Natural killer cell (primary cell): ENCODE data around the gene BMERB1. TPM values are rescaled to one million over a fixed set of nuclear protein-coding genes. Genes with fewer than 3 reads are reported as not detected.

Experiments
- ATAC-seq, 3 donors: fragments of 150-1000 bp in 2 of 3; fragments of 200-7000 bp in 1 of 3; cut with Tn5 transposase; 1 replicate in 1 of 3; 2 replicates in 2 of 3; pipeline ENCODE4 v1.10.0; 2021; ENCODE audit warnings: mild to moderate bottlenecking in 2 of 3, moderate library complexity in 2 of 3
- DNase-seq, 2 donors: peaks; one replicate each; pipeline versions ENCODE4 v3.0.0 to v3.0.0-alpha.2; 2013 to 2021; ENCODE audit warnings: mixed read lengths in 1 of 2
- H3K27ac ChIP-seq: one replicate; pipeline ENCODE4 v1.5.1; 2013; ENCODE audit warnings: mild to moderate bottlenecking, low read length
- H3K27me3 ChIP-seq: one replicate; pipeline ENCODE4 v1.6.1; 2013; ENCODE audit warnings: low read length; ENCODE audit not compliant: control insufficient read depth, insufficient read depth
- H3K36me3 ChIP-seq: one replicate; pipeline ENCODE4 v1.6.1; 2013; ENCODE audit warnings: low read length; ENCODE audit not compliant: control insufficient read depth, insufficient read depth
- H3K4me1 ChIP-seq: one replicate; pipeline ENCODE4 v1.6.1; 2013; ENCODE audit warnings: low read length; ENCODE audit not compliant: control insufficient read depth, insufficient read depth
- H3K4me3 ChIP-seq: one replicate; pipeline ENCODE4 v1.5.1; 2013; ENCODE audit warnings: low read length
- H3K9me3 ChIP-seq: one replicate; pipeline ENCODE4 v1.6.1; 2013; ENCODE audit warnings: low read length; ENCODE audit not compliant: control insufficient read depth, insufficient read depth
- H3K27ac Mint-ChIP-seq, 2 donors: one replicate each; pipeline ENCODE4 v1.8.0; 2022; ENCODE audit warnings: mild to moderate bottlenecking in 2 of 2, mixed read lengths in 2 of 2, moderate library complexity in 1 of 2
- H3K27me3 Mint-ChIP-seq, 2 donors: one replicate each; pipeline ENCODE4 v1.8.0; 2022; ENCODE audit warnings: low read depth in 2 of 2, mixed read lengths in 2 of 2
- H3K36me3 Mint-ChIP-seq: one replicate; pipeline ENCODE4 v1.8.0; 2022; ENCODE audit warnings: mixed read lengths
- H3K4me1 Mint-ChIP-seq, 2 donors: one replicate each; pipeline ENCODE4 v1.8.0; 2022; ENCODE audit warnings: mixed read lengths in 2 of 2
- H3K4me3 Mint-ChIP-seq: one replicate; pipeline ENCODE4 v1.8.0; 2022; ENCODE audit warnings: mild to moderate bottlenecking, moderate library complexity, mixed read lengths
- H3K9me3 Mint-ChIP-seq, 2 donors: one replicate each; pipeline ENCODE4 v1.8.0; 2022; ENCODE audit warnings: mixed read lengths in 2 of 2
- WGBS: methylation state at CpG from one replicate; pipeline ENCODE4 v1.1.7; 2013; ENCODE audit warnings: missing lambda C conversion rate; ENCODE audit not compliant: insufficient coverage; 5-methylcytosine and 5-hydroxymethylcytosine counted together
- intact Hi-C: fragments of 100-400 bp; cut with micrococcal nuclease; formaldehyde crosslinking; loops from one replicate; pipeline ENCODE4 v1.14.2; 2022
- total RNA-seq, 4 donors: library from RNA; stranded (reverse); fragments of 120-200 nt in 1 of 4; gene quantifications; one replicate each; pipeline versions ENCODE4 v1.2.3 to v1.2.4, GENCODE V29; 2013 to 2022
- TF ChIP-seq, protein P1 (sequence below): fragments of 200-600 bp; IDR thresholded peaks from one replicate; pipeline ENCODE4 v1.8.0; 2022; ENCODE audit warnings: antibody characterized with exemption

Gene BMERB1
- total RNA-seq, 3 donors from 2014 or later (not counting 1 experiment from before 2014, with no cell fraction given) = 3.7 to 6.7 (median 4.5) TPM

DNA sequence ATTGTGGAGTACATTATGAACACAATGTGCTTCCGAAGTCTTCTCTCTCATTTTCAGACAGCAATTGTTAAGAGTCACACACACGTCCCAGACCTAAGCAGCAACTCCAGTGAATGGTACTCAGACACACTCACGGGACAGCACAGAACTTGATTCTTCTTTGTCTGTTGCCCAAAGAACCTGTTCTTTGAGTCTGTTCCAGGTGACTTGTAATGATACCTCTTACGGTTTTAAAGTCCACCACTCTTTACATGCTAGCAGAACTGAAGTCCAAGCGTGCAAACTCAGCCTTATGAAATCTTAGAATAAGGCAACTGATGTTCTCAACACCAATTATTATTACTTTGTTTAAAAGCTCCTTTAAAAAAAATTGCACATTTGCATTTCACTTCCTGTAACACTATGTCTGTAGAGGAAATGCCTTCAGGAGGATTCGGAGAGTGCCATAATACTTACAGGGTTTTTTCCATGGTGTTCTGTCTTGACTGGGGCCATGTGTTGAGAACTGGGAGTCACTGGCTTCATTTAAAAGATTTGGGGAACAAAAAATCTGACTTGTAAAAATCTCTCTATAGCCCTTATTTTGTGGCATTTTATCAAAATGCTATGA is 160.4 kb downstream of the BMERB1 start:
- TF ChIP-seq, protein P1, sequence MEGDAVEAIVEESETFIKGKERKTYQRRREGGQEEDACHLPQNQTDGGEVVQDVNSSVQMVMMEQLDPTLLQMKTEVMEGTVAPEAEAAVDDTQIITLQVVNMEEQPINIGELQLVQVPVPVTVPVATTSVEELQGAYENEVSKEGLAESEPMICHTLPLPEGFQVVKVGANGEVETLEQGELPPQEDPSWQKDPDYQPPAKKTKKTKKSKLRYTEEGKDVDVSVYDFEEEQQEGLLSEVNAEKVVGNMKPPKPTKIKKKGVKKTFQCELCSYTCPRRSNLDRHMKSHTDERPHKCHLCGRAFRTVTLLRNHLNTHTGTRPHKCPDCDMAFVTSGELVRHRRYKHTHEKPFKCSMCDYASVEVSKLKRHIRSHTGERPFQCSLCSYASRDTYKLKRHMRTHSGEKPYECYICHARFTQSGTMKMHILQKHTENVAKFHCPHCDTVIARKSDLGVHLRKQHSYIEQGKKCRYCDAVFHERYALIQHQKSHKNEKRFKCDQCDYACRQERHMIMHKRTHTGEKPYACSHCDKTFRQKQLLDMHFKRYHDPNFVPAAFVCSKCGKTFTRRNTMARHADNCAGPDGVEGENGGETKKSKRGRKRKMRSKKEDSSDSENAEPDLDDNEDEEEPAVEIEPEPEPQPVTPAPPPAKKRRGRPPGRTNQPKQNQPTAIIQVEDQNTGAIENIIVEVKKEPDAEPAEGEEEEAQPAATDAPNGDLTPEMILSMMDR = no peak
- Histone ChIP-seq H3K9me3 (no peaks in the 10 kb centered on the region), H3K36me3 (peaks cover 46% of the 10 kb centered on the region), H3K4me3 (no peak overlapping the region), H3K27me3 (no peaks in the 10 kb centered on the region), H3K4me1 (peaks cover 41% of the 10 kb centered on the region), H3K27ac (peak overlapping the region; percentile 6)
- Mint-ChIP-seq H3K4me1 (peaks cover 39 to 58% of the 10 kb centered on the region in 2 donors), H3K27me3 (no peaks in the 10 kb centered on the region), H3K36me3 (peaks cover 23% of the 10 kb centered on the region), H3K9me3 (peaks cover 2% of the 10 kb centered on the region in 2 donors), H3K27ac (peak overlapping the region; percentile 83 to 96), H3K4me3 (peak overlapping the region; percentile 76)
- intact Hi-C loops = no loop called here
- DNase-seq (no peak), ATAC-seq (no peak)
- 81% methylated on average over 6 of the region's 6 CpGs for WGBS

DNA sequence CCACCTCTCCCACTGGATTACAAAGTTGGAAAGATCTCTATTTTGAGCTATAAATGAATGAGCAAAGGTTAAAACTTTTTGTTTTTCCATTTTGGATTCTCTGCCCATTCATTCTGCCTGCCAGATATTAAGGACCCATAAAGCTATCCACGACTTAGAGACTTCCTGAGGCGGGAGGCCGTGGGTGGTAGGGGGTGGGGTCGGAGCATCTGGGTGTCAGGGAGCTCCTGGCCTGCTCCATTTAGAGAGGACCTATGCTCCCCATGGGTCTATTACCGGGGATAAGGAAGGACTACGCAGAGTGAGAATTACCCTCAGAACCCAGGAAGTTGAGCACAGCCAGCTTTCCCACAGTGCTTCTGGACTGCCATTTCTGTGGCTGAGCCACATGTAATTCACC is 162.7 kb downstream of the BMERB1 start:
- intact Hi-C loops = no loop called here
- no peak overlapping the region for H3K27ac ChIP-seq
- TF ChIP-seq, protein P1 = no peak
- DNase-seq = no peak
- no peaks in the 10 kb centered on the region for H3K27me3 Mint-ChIP-seq
- no peak overlapping the region for H3K4me3 Mint-ChIP-seq
- no peaks in the 10 kb centered on the region for H3K27me3 ChIP-seq
- peaks cover 2% of the 10 kb centered on the region in 2 donors for H3K9me3 Mint-ChIP-seq
- peaks cover 69% of the 10 kb centered on the region for H3K36me3 ChIP-seq
- peak overlapping the region; percentile 11 to 48 for H3K27ac Mint-ChIP-seq
- H3K9me3 ChIP-seq = no peaks in the 10 kb centered on the region
- H3K36me3 Mint-ChIP-seq = peaks cover 46% of the 10 kb centered on the region
- no peak overlapping the region for H3K4me3 ChIP-seq
- ATAC-seq = no peak
- peaks cover 34 to 47% of the 10 kb centered on the region in 2 donors for H3K4me1 Mint-ChIP-seq
- H3K4me1 ChIP-seq = peaks cover 18% of the 10 kb centered on the region
- 95% methylated on average over 6 of the region's 6 CpGs for WGBS

DNA sequence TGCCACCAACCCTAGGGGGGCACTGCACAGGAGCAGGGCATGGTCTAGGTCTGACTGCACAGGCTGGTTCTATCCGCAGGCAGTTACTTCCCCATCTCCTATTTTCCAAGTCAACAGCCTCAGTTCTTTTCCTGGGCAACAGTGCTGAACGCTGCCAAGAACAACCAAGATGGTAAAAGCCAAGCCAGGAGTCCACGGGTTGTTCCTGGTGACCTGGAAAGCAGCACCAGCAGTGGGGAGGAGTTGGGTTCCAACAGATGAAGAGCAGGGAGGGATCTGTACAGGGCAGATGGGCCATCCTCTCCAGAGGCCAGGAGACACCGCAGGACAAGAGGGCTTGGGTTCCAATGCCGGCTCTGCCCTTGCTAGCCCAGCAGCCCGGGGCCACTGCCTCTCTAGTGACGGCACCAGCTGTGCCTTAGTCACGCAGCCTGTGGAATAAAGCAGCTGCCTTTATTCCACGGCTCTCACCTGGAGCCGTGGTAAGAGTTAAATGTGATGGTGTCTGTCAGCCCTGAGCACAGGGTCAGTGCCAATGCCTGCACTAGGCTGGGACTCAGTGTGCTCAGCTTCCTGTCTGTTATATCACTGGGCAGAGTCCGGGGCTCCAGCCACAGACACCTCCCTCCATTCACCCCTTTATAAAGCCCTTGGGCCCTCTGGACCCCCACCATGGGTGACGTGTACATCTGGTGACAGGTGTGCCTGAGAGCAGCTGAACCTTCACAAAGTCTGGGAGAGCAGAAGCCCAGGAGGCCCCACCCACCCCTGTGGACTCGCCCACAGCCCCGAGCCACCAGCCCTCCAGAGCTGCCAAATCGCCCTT is 163.6 kb downstream of the BMERB1 start:
- WGBS = 98% methylated on average over 15 of the region's 15 CpGs
- DNase-seq = no peak
- peaks cover 9% of the 10 kb centered on the region for H3K4me1 ChIP-seq
- intact Hi-C loops = no loop called here
- peaks cover 2% of the 10 kb centered on the region in 2 donors for H3K9me3 Mint-ChIP-seq
- peaks cover 51% of the 10 kb centered on the region for H3K36me3 Mint-ChIP-seq
- no peaks in the 10 kb centered on the region for H3K9me3 ChIP-seq
- H3K4me3 Mint-ChIP-seq = no peak overlapping the region
- no peak overlapping the region for H3K4me3 ChIP-seq
- TF ChIP-seq, protein P1 = no peak
- peak overlapping the region; percentile 31 to 48 for H3K27ac Mint-ChIP-seq
- H3K4me1 Mint-ChIP-seq = peaks cover 34 to 40% of the 10 kb centered on the region in 2 donors
- no peaks in the 10 kb centered on the region for H3K27me3 ChIP-seq
- peaks cover 78% of the 10 kb centered on the region for H3K36me3 ChIP-seq
- ATAC-seq = no peak
- no peaks in the 10 kb centered on the region for H3K27me3 Mint-ChIP-seq
- no peak overlapping the region for H3K27ac ChIP-seq
